ENCODE measurements around the gene UNC93B1. TPM values are rescaled to one million over a fixed set of nuclear protein-coding genes. Genes with fewer than 3 reads are reported as not detected.

Gene UNC93B1
- total and polyA plus RNA-seq, 2 of the 8 experiments (the other 6 are each of a cell fraction or from before 2014, with no cell fraction given) = 18.9 to 34.3 TPM

DNA sequence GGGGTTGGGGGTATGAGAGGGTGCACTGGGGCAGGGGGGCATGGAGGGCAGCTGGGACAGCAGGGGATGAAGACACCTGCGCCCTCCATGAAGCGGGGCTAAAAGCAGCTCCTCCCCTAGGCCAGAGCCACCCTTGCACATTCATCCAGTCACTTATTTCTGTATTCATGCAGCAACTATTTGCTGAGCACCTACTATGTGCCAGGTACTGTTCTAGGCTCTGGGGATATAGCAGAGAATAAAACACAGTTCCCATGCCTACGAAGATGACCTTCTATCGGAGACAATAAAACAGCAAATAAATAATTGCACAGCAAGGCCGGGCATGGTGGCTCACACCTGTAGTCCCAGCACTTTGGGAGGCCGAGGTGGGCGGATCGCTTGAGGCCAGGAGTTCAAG is 11.6 kb upstream of the UNC93B1 start (continued):
- no peak for TF ChIP-seq KDM1A (IDR thresholded peaks at IDR 0.05; ENCODE audit: borderline replicate concordance, low read length)

All from H1 (cell line).